CD4-positive, CD25-positive, alpha-beta regulatory T cell (primary cell): ENCODE results near the gene PPFIA1. TPM values are rescaled to one million over a fixed set of nuclear protein-coding genes. Genes with fewer than 3 reads are reported as not detected.
A peak's percentile ranks its signal among the peaks of the same experiment; 100 is the strongest.
"Not testable (repeated sequence)": the region's sequence is repeated elsewhere in the genome, so short reads cannot be mapped to it uniquely, and the experiment has no call there.

Source experiments
- ATAC-seq, 2 donors: fragments of 150-1000 bp; cut with Tn5 transposase; one replicate each; pipeline ENCODE4 v1.10.0; 2021; ENCODE audit warnings: low read depth in 2 of 2, moderate number of reproducible peaks in 2 of 2, moderate library complexity in 1 of 2
- DNase-seq, 3 donors: peaks; one replicate each; pipeline versions ENCODE4 v3.0.0 to v3.0.0-alpha.2; 2012 to 2022; ENCODE audit warnings: mixed read lengths in 1 of 3
- H3K27ac ChIP-seq: one replicate; pipeline ENCODE4 v1.7.0; 2013; ENCODE audit warnings: mild to moderate bottlenecking, low read length; ENCODE audit not compliant: insufficient read depth, poor library complexity, severe bottlenecking
- H3K27me3 ChIP-seq: one replicate; pipeline ENCODE4 v1.7.0; 2013; ENCODE audit warnings: low read length; ENCODE audit not compliant: control insufficient read depth, insufficient read depth
- H3K36me3 ChIP-seq: one replicate; pipeline ENCODE4 v1.7.0; 2013; ENCODE audit warnings: mild to moderate bottlenecking, low read length, moderate library complexity; ENCODE audit not compliant: control insufficient read depth, insufficient read depth
- H3K4me1 ChIP-seq: 2 replicates; pipeline ENCODE4 v1.7.0; 2013; ENCODE audit warnings: mild to moderate bottlenecking, low read length; ENCODE audit not compliant: insufficient read depth, control insufficient read depth, poor library complexity, severe bottlenecking
- H3K4me3 ChIP-seq: one replicate; pipeline ENCODE4 v1.7.0; 2013; ENCODE audit warnings: low read depth, mild to moderate bottlenecking, low read length, moderate library complexity
- H3K9me3 ChIP-seq, 2 experiments: 1 replicate in 1 of 2; 2 replicates in 1 of 2; pipeline ENCODE4 v1.7.0; 2013; ENCODE audit warnings: low read length in 2 of 2, mild to moderate bottlenecking in 1 of 2, moderate library complexity in 1 of 2; ENCODE audit not compliant: control insufficient read depth in 2 of 2
- H3K27ac Mint-ChIP-seq, 3 donors: one replicate each; pipeline ENCODE4 v1.8.0; 2020 to 2022; ENCODE audit warnings: mild to moderate bottlenecking in 3 of 3, mixed read lengths in 3 of 3, moderate library complexity in 2 of 3
- H3K27me3 Mint-ChIP-seq: one replicate; pipeline ENCODE4 v1.8.0; 2022; ENCODE audit warnings: mild to moderate bottlenecking, mixed read lengths
- H3K36me3 Mint-ChIP-seq: one replicate; pipeline ENCODE4 v1.8.0; 2020; ENCODE audit warnings: mixed read lengths
- H3K4me1 Mint-ChIP-seq, 4 donors: one replicate each; pipeline ENCODE4 v1.8.0; 2020 to 2022; ENCODE audit warnings: mixed read lengths in 4 of 4, mild to moderate bottlenecking in 1 of 4
- H3K4me3 Mint-ChIP-seq, 4 donors: one replicate each; pipeline ENCODE4 v1.8.0; 2020 to 2022; ENCODE audit warnings: mild to moderate bottlenecking in 4 of 4, mixed read lengths in 4 of 4, moderate library complexity in 3 of 4
- H3K9me3 Mint-ChIP-seq, 7 donors: one replicate each; pipeline ENCODE4 v1.8.0; 2020 to 2022; ENCODE audit warnings: mixed read lengths in 7 of 7, mild to moderate bottlenecking in 3 of 7, moderate library complexity in 2 of 7
- polyA plus RNA-seq, 4 donors: library from polyadenylated mRNA; unstranded; fragments of 300-500 nt; fragmentation: Illumina TruSeq; gene quantifications; one replicate each; pipeline ENCODE4 v1.2.3, GENCODE V29; 2021
- total RNA-seq: library from RNA; stranded (reverse); gene quantifications from one replicate; pipeline ENCODE4 v1.2.3, GENCODE V29; 2022

The PPFIA1 gene
- total and polyA plus RNA-seq, 5 donors from 2014 or later, result 7.9 to 62.6 (median 11.3) TPM

- H3K36me3 ChIP-seq, result peaks cover 47% of the 10 kb centered on the region
- Mint-ChIP-seq H3K4me3 (no peak overlapping the region), H3K4me1 (peaks cover 3 to 24% (median 11%) of the 10 kb centered on the region in 4 donors), H3K36me3 (peaks cover 38% of the 10 kb centered on the region), H3K9me3 (no peaks in the 10 kb centered on the region), H3K27ac (no peak overlapping the region), H3K27me3 (no peaks in the 10 kb centered on the region)
- ATAC-seq, result no peak
- no peaks in the 10 kb centered on the region for H3K27me3 ChIP-seq
- no peak overlapping the region for H3K27ac ChIP-seq
- H3K9me3 ChIP-seq, result no peaks in the 10 kb centered on the region
- DNase-seq, result no peak
- H3K4me3 ChIP-seq, result no peak overlapping the region
- H3K4me1 ChIP-seq, result no peaks in the 10 kb centered on the region
Observed at GRCh38 chr11:70290361-70291065, 20.0 kb downstream of the PPFIA1 start.

GRCh38 chr11:70292166-70292565 is 21.7 kb downstream of the PPFIA1 start:
- no peaks in the 10 kb centered on the region for H3K27me3 Mint-ChIP-seq
- H3K27ac Mint-ChIP-seq, result no peak overlapping the region
- Histone ChIP-seq H3K9me3 (no peaks in the 10 kb centered on the region), H3K4me1 (no peaks in the 10 kb centered on the region), H3K27ac (no peak overlapping the region), H3K4me3 (no peak overlapping the region), H3K36me3 (peaks cover 32% of the 10 kb centered on the region), H3K27me3 (no peaks in the 10 kb centered on the region)
- peaks cover 24% of the 10 kb centered on the region for H3K36me3 Mint-ChIP-seq
- ATAC-seq (no peak), DNase-seq (no peak)
- peaks cover 0 to 19% (median 12%) of the 10 kb centered on the region in 4 donors for H3K4me1 Mint-ChIP-seq
- H3K9me3 Mint-ChIP-seq, result peaks cover 0 to 1% (median 0%) of the 10 kb centered on the region in 7 donors
- no peak overlapping the region for H3K4me3 Mint-ChIP-seq

- Histone ChIP-seq H3K4me1 (no peaks in the 10 kb centered on the region), H3K27me3 (no peaks in the 10 kb centered on the region), H3K4me3 (no peak overlapping the region), H3K36me3 (peaks cover 31% of the 10 kb centered on the region), H3K27ac (no peak overlapping the region), H3K9me3 (no peaks in the 10 kb centered on the region)
- H3K4me3 Mint-ChIP-seq, result no peak overlapping the region
- peaks cover 0 to 1% (median 0%) of the 10 kb centered on the region in 7 donors for H3K9me3 Mint-ChIP-seq
- no peak for ATAC-seq
- H3K27me3 Mint-ChIP-seq, result no peaks in the 10 kb centered on the region
- peaks cover 28% of the 10 kb centered on the region for H3K36me3 Mint-ChIP-seq
- no peak for DNase-seq
- H3K27ac Mint-ChIP-seq, result no peak overlapping the region
- H3K4me1 Mint-ChIP-seq, result peaks cover 5 to 20% (median 14%) of the 10 kb centered on the region in 4 donors
Observed at GRCh38 chr11:70292863-70293262, 22.4 kb downstream of the PPFIA1 start.

- H3K9me3 ChIP-seq, DNase-seq, H3K4me3 Mint-ChIP-seq, H3K9me3 Mint-ChIP-seq, H3K27me3 Mint-ChIP-seq, H3K4me1 ChIP-seq, H3K27ac ChIP-seq, H3K27ac Mint-ChIP-seq, H3K27me3 ChIP-seq, H3K4me3 ChIP-seq, ATAC-seq: not testable (repeated sequence)
- Mint-ChIP-seq H3K4me1 (peaks cover 7 to 24% (median 15%) of the 10 kb centered on the region in 4 donors), H3K36me3 (peaks cover 33% of the 10 kb centered on the region)
- peaks cover 35% of the 10 kb centered on the region for H3K36me3 ChIP-seq
Observed at GRCh38 chr11:70295166-70295565, 24.7 kb downstream of the PPFIA1 start.

- H3K4me3 ChIP-seq, result no peak overlapping the region
- peaks cover 33% of the 10 kb centered on the region for H3K36me3 Mint-ChIP-seq
- no peaks in the 10 kb centered on the region for H3K9me3 ChIP-seq
- H3K4me3 Mint-ChIP-seq, result no peak overlapping the region
- H3K4me1 ChIP-seq, result no peaks in the 10 kb centered on the region
- H3K27ac Mint-ChIP-seq, result no peak overlapping the region
- no peaks in the 10 kb centered on the region for H3K27me3 Mint-ChIP-seq
- no peaks in the 10 kb centered on the region for H3K27me3 ChIP-seq
- peaks cover 10 to 27% (median 17%) of the 10 kb centered on the region in 4 donors for H3K4me1 Mint-ChIP-seq
- DNase-seq (no peak), ATAC-seq (no peak)
- peaks cover 0 to 1% (median 0%) of the 10 kb centered on the region in 7 donors for H3K9me3 Mint-ChIP-seq
- peaks cover 30% of the 10 kb centered on the region for H3K36me3 ChIP-seq
- H3K27ac ChIP-seq, result no peak overlapping the region
Observed at GRCh38 chr11:70296681-70297080, 26.2 kb downstream of the PPFIA1 start.

GRCh38 chr11:70297341-70297740 is 26.9 kb downstream of the PPFIA1 start:
- peaks cover 38% of the 10 kb centered on the region for H3K36me3 Mint-ChIP-seq
- H3K4me3 Mint-ChIP-seq, result no peak overlapping the region
- no peak for DNase-seq
- peaks cover 0 to 1% (median 0%) of the 10 kb centered on the region in 7 donors for H3K9me3 Mint-ChIP-seq
- H3K27ac Mint-ChIP-seq, result no peak overlapping the region
- H3K27me3 Mint-ChIP-seq, result no peaks in the 10 kb centered on the region
- no peak overlapping the region for H3K4me3 ChIP-seq
- no peak overlapping the region for H3K27ac ChIP-seq
- H3K36me3 ChIP-seq, result peaks cover 30% of the 10 kb centered on the region
- no peaks in the 10 kb centered on the region for H3K27me3 ChIP-seq
- no peak for ATAC-seq
- no peaks in the 10 kb centered on the region for H3K9me3 ChIP-seq
- H3K4me1 Mint-ChIP-seq, result peaks cover 10 to 30% (median 20%) of the 10 kb centered on the region in 4 donors
- H3K4me1 ChIP-seq, result no peaks in the 10 kb centered on the region

- H3K27ac ChIP-seq, result no peak overlapping the region
- Mint-ChIP-seq H3K27ac (peak overlapping the region in 2 of 3 donors; percentile 1 to 37), H3K36me3 (peaks cover 31% of the 10 kb centered on the region), H3K4me3 (no peak overlapping the region), H3K4me1 (peaks cover 6 to 25% (median 17%) of the 10 kb centered on the region in 4 donors), H3K9me3 (peaks cover 0 to 1% (median 0%) of the 10 kb centered on the region in 7 donors), H3K27me3 (no peaks in the 10 kb centered on the region)
- no peaks in the 10 kb centered on the region for H3K4me1 ChIP-seq
- DNase-seq, result no peak
- no peaks in the 10 kb centered on the region for H3K9me3 ChIP-seq
- H3K4me3 ChIP-seq, result no peak overlapping the region
- H3K36me3 ChIP-seq, result peaks cover 23% of the 10 kb centered on the region
- H3K27me3 ChIP-seq, result no peaks in the 10 kb centered on the region
- no peak for ATAC-seq
Observed at GRCh38 chr11:70298243-70298915, 27.9 kb downstream of the PPFIA1 start.
